ENCODE data around the gene AQR.
A peak's percentile ranks its signal among the peaks of the same experiment; 100 is the strongest.

Gene AQR

GRCh38 chr15:34969340-34970097 is at the start of gene AQR:
Gene AQR, minus strand, starts transcription at chr15:34969742. Its CDS starts 129 bp downstream, at chr15:34969613.
- H3K4me3 ChIP-seq (ENCODE audit: low read depth, low read length) = peak within 1 kb of the TSS; percentile 99
- peak; percentile 96 for DNase-seq (ENCODE audit: low read depth)

GRCh38 chr15:35014241-35014640 is 44.7 kb upstream of the AQR start:
- H3K4me3 ChIP-seq (ENCODE audit: low read depth, low read length) = no peak overlapping the region
- no peak for DNase-seq (ENCODE audit: low read depth)

GRCh38 chr15:35013370-35013769 is 43.8 kb upstream of the AQR start:
- no peak overlapping the region for H3K4me3 ChIP-seq (ENCODE audit: low read depth, low read length)
- DNase-seq (ENCODE audit: low read depth) = no peak

- H3K4me3 ChIP-seq (ENCODE audit: low read depth, low read length) = no peak overlapping the region
- no peak for DNase-seq (ENCODE audit: low read depth)
Measured at GRCh38 chr15:35007397-35007796, 37.9 kb upstream of the AQR start.

- DNase-seq (ENCODE audit: low read depth) = no peak
- H3K4me3 ChIP-seq (ENCODE audit: low read depth, low read length) = no peak overlapping the region
Measured at GRCh38 chr15:35005933-35006332, 36.4 kb upstream of the AQR start.

- H3K4me3 ChIP-seq (ENCODE audit: low read depth, low read length) = no peak overlapping the region
- DNase-seq (ENCODE audit: low read depth) = no peak
Measured at GRCh38 chr15:35003928-35004327, 34.4 kb upstream of the AQR start.

GRCh38 chr15:35000511-35000910 is 31.0 kb upstream of the AQR start:
- DNase-seq (ENCODE audit: low read depth) = peak; percentile 56
- no peak overlapping the region for H3K4me3 ChIP-seq (ENCODE audit: low read depth, low read length)

GRCh38 chr15:34999906-35000305 is 30.4 kb upstream of the AQR start:
- no peak for DNase-seq (ENCODE audit: low read depth)
- H3K4me3 ChIP-seq (ENCODE audit: low read depth, low read length) = no peak overlapping the region

- no peak for DNase-seq (ENCODE audit: low read depth)
- no peak overlapping the region for H3K4me3 ChIP-seq (ENCODE audit: low read depth, low read length)
Measured at GRCh38 chr15:34994925-34995324, 25.4 kb upstream of the AQR start.

- no peak for DNase-seq (ENCODE audit: low read depth)
- H3K4me3 ChIP-seq (ENCODE audit: low read depth, low read length) = no peak overlapping the region
Measured at GRCh38 chr15:34993877-34994276, 24.3 kb upstream of the AQR start.

- no peak overlapping the region for H3K4me3 ChIP-seq (ENCODE audit: low read depth, low read length)
- DNase-seq (ENCODE audit: low read depth) = no peak
Measured at GRCh38 chr15:34993412-34993811, 23.9 kb upstream of the AQR start.

- H3K4me3 ChIP-seq (ENCODE audit: low read depth, low read length) = peak within 1 kb of the TSS; percentile 87
- peak; percentile 31 for DNase-seq (ENCODE audit: low read depth)
Measured at GRCh38 chr15:34988027-34988902, 18.7 kb upstream of the AQR start, which contains the start of gene ZNF770. Gene ZNF770, minus strand, starts transcription at chr15:34988287. Its CDS starts 4,853 bp downstream, at chr15:34983434.

GRCh38 chr15:34987609-34988026 is 18.1 kb upstream of the AQR start:
- peak overlapping the region; percentile 87 for H3K4me3 ChIP-seq (ENCODE audit: low read depth, low read length)
- DNase-seq (ENCODE audit: low read depth) = no peak

GRCh38 chr15:34986771-34987480 is 17.4 kb upstream of the AQR start:
- peak overlapping the region; percentile 87 for H3K4me3 ChIP-seq (ENCODE audit: low read depth, low read length)
- DNase-seq (ENCODE audit: low read depth) = no peak

GRCh38 chr15:34986326-34986725 is 16.8 kb upstream of the AQR start:
- DNase-seq (ENCODE audit: low read depth) = no peak
- peak overlapping the region; percentile 87 for H3K4me3 ChIP-seq (ENCODE audit: low read depth, low read length)

GRCh38 chr15:34984889-34985630 is 15.5 kb upstream of the AQR start:
- DNase-seq (ENCODE audit: low read depth) = no peak
- H3K4me3 ChIP-seq (ENCODE audit: low read depth, low read length) = no peak overlapping the region

- no peak overlapping the region for H3K4me3 ChIP-seq (ENCODE audit: low read depth, low read length)
- no peak for DNase-seq (ENCODE audit: low read depth)
Measured at GRCh38 chr15:34976743-34977142, 7.2 kb upstream of the AQR start.

- no peak for DNase-seq (ENCODE audit: low read depth)
Measured at GRCh38 chr15:34976073-34976472, 6.5 kb upstream of the AQR start.

GRCh38 chr15:34973512-34973911 is 4.0 kb upstream of the AQR start:
- no peak overlapping the region for H3K4me3 ChIP-seq (ENCODE audit: low read depth, low read length)
- DNase-seq (ENCODE audit: low read depth) = no peak

More at GRCh38 chr15:34976073-34976472, 6.5 kb upstream of the AQR start:
- no peak overlapping the region for H3K4me3 ChIP-seq (ENCODE audit: low read depth, low read length)
